Skeletal muscle cell (primary cell): ENCODE data around the gene SUSD1.

Experiments used
- DNase-seq: peaks from one replicate; pipeline ENCODE4 v3.0.0-alpha.2; 2010; ENCODE audit warnings: low read depth
- H3K4me3 ChIP-seq: 2 replicates; pipeline ENCODE4 v1.5.1; 2011; ENCODE audit warnings: low read depth, mild to moderate bottlenecking, control low read depth, low read length, moderate library complexity

SUSD1 gene

GRCh38 chr9:112032743-112033142 lies 142.4 kb downstream of the SUSD1 start:
- H3K4me3 ChIP-seq = no peak overlapping the region
- DNase-seq = no peak

DNA sequence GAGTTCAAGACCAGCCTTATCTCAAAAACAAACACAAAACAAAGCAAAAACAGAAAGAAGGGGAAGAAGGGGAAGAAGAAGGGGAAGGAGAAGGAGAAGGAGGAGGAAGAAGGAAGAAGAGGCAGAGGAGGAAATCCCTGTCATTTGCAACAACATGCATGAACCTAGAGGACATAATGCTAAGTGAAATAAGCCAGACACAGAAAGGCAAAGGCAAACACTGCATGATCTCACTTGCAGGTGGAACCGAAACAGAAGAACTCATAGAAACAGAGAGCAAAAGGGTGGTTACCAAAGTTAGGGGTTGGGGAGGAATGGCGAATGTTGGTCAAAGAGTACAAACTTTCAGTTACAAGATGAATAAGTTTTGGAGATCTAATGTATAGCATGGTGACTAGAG lies 143.1 kb downstream of the SUSD1 start:
- no peak for DNase-seq
- H3K4me3 ChIP-seq = no peak overlapping the region

DNA sequence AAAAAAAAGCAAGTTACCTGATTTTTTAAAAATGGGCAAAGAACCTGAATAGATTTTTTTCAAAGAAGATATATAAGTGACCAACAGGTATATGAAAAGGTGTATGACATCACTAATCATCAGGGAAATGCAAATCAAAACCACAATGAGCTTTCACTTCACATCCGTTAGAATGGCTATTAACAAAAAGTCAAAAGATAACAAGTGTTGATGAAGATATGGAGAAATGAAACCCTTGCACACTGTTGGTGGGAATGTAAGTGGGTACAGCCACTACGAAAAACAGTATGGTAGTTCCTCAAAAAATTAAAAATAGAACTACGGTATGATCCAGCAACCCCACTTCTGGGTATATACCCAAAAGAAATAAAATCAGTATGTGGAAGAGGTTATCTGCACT lies 143.7 kb downstream of the SUSD1 start:
- no peak overlapping the region for H3K4me3 ChIP-seq

GRCh38 chr9:112029921-112030444 lies 145.1 kb downstream of the SUSD1 start:
- no peak overlapping the region for H3K4me3 ChIP-seq
- no peak for DNase-seq

More for the DNA sequence above, 143.7 kb downstream of the SUSD1 start:
- no peak for DNase-seq

DNA sequence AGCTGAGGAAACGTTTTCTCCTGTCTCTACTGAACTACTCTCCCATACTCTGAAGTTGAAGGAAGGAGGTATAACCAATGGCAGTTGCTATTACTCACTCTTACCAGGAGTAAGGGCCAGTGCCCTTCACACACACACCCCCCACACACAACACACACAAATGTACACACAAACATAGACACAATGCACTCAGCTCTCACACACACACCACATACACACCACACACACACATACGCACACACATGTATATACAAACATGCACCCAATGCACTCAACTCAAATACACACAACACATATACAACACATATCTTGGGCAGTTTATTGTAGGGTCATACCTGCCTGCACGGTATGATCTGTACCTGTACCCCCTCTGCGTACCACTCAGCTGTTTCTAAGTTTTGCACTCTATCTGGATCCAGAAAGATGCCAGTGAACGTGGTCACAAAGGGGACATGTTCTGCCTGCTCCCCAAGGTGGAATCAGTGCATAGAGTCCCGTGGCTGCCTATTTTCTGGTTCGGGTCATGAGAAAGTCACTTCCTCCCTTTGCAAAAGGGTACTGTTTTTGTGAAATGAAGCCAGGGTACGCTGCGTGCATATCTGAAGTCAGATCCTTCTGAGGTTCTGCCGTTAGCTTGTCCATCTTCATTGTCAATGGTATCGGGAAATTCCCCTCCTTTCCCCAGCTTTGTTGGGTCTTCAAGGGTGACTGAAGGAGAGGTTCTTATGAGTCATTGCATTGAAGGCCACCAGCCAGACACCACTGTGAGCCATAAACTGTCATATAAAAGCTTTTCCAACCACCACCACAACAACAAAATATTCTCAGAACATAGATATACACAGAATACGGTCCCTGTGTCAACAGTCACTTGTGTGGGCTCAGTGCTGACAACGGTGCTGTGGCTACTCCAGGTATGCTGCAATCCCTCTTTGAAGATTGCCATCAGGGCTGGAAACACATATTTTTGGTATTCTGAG lies 146.6 kb downstream of the SUSD1 start:
- no peak for DNase-seq
- no peak overlapping the region for H3K4me3 ChIP-seq

- no peak overlapping the region for H3K4me3 ChIP-seq
- DNase-seq = no peak
These were observed 149.2 kb downstream of the SUSD1 start for GRCh38 chr9:112025850-112026249.

DNA sequence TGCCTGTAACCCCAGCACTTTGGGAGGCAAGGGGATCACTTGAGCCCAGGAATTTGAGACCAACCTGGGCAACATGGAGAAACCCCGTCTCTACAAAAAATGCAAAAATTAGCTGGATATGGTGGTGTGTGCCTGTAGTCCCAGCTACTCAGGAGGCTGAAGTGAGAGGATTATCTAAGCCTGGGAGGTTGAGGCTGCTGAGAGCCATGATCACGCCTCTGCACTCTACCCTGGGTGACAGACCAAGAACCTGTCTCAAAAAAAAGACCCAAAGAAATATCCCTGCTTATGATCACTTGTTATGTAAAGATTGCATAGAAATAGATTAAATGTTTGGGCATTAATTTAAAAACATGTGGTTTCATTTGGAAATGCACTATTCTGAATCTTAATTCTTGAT lies 153.4 kb downstream of the SUSD1 start:
- no peak for DNase-seq
- no peak overlapping the region for H3K4me3 ChIP-seq

GRCh38 chr9:112020680-112021596 lies 154.2 kb downstream of the SUSD1 start:
- H3K4me3 ChIP-seq = no peak overlapping the region
- no peak for DNase-seq

GRCh38 chr9:112017878-112018277 lies 157.2 kb downstream of the SUSD1 start:
- no peak for DNase-seq
- H3K4me3 ChIP-seq = no peak overlapping the region

DNA sequence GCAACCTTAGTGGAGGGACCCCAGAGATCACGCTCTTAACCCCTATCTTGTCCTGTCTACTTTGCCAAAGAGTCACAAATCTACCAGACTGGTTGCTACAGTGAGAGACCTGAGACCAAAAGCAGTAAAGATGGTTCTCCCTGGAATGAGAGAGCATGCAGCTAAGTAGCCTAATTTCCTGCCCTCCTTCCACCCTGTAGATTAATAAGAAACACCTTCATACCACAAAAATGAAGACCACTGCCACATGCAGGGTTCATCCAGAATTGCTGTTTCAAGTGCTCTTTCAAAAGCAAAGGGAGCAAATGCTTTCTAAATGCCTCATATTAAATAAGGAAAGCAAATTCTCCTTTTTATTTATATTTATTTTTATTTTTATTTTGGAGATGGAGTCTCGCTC lies 159.4 kb downstream of the SUSD1 start:
- no peak for DNase-seq
- H3K4me3 ChIP-seq = no peak overlapping the region

GRCh38 chr9:112015149-112015548 lies 159.9 kb downstream of the SUSD1 start:
- no peak overlapping the region for H3K4me3 ChIP-seq
- DNase-seq = no peak

DNA sequence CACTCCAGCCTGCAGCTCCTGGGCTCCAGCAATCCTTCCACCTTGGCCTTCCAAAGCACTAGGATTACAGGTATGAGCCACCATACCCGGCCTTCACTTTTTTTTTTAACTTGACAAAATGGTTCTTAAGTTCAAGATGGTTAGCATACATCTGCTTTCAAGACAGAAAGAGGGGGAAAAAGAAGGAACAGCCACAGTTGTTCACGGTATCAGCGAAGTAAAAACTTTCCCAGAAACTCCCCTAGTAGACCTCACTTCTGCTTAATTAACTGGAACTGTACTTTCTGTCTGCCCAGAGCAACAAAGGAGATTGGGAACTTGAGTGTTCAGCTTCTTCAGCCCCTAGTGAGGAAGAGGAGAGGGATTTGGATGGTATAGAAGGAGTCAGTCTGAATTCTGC lies 161.8 kb downstream of the SUSD1 start:
- H3K4me3 ChIP-seq = no peak overlapping the region
- DNase-seq = no peak

GRCh38 chr9:112012026-112012902 lies 162.8 kb downstream of the SUSD1 start:
- no peak overlapping the region for H3K4me3 ChIP-seq
- DNase-seq = peak; percentile 89

DNA sequence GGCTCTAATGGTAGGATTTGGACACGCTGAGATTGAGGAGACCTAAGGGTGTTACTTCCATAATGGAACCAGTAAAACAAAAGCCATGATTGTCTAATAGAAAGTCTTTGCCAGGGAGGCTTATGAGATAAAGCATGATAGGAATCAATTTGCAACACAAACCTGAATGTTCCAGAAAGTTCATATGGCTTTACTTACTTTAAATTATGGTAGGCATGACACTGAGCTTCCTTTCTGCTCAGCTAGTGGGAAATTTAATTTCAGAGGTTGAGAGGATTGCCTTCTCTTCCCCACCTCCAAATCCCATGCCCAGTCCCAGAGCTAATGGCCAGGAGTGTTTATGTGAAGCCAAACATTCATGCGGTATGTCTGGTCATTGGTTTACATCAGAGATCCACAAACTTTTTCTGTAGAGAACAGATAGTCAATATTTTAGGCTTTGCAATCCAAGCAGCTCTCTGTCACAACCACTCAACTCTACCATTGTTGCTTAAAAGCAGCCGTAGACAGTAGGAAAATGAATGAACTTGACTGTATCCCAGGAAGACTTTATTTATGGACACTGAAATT lies 164.0 kb downstream of the SUSD1 start:
- no peak overlapping the region for H3K4me3 ChIP-seq
- DNase-seq = no peak

- no peak for DNase-seq
- H3K4me3 ChIP-seq = no peak overlapping the region
These were observed 164.6 kb downstream of the SUSD1 start for GRCh38 chr9:112010537-112010936.

- peak; percentile 15 for DNase-seq
- H3K4me3 ChIP-seq = no peak overlapping the region
These were observed 165.4 kb downstream of the SUSD1 start for GRCh38 chr9:112009656-112010055.

DNA sequence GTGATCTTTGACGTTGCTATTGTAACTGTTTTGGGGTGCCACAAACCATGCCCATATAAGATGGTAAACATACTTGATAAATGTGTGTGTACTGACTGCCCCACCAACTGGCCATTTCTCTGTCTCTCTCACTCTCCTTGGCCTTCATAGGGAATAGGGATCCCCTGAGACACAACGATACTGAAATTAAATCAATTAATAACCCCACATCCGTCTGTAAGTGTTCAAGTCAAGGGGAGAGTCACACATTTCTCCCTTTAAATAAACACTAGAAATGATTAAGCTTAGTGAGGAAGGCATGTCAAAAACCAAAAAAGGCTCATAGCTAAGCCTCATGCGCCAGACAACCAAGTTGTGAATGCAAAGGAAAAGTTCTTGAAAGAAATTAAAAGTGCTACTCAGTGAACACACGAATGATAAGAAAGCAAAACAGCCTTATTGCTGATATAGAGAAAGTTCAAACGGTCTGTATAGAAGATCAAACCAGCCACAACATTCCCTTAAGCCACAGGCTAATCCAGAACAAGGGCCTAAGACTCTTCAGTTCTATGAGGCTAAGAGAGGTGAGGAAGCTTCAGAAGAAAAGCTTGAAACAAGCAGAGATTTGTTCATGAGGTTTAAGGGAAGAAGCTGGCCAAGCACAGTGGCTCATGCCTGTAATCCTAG lies 167.4 kb downstream of the SUSD1 start:
- no peak for DNase-seq
- H3K4me3 ChIP-seq = no peak overlapping the region

DNA sequence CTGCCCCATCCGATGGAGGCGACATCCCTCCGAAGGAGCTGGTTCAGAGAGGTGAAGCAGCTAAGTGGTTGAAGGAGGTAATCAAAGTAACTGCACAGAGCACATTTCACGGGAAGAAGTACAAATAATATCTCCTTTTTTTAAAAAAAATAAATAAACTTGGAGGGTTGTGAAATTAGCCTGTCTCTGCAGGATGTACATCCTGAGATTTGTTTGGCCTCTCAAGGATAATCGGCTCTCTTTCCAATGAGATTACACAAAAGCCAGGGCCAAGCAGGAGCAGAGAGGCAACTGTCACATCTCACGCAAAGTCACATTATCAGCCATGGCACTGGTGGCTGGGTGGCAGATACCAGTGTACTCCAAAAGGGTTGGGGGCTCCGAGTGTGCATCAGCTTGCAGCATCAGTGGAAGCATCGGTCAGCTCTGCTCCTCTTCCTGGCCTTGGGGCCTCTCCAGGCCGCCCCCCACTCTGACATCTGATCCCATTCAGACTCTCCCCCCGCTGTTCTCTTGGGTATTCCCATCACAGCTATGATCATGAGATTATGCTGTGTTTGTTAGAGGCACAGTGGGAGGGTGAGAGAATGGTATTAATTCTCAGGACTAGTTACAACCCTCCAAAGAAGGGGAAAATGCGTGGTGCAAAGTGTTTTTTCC lies 168.6 kb downstream of the SUSD1 start:
- no peak overlapping the region for H3K4me3 ChIP-seq
- DNase-seq = no peak
